Measurements from ENCODE around the gene FIGN. TPM values are rescaled to one million over a fixed set of nuclear protein-coding genes. Genes with fewer than 3 reads are reported as not detected.

Gene FIGN
- total RNA-seq, 3 donors from 2014 or later (not counting 1 experiment from before 2014, with no cell fraction given) = not detected

- DNase-seq = no peak
- Mint-ChIP-seq H3K4me3 (no peak overlapping the region), H3K27ac (no peak overlapping the region), H3K9me3 (peaks cover 12 to 14% of the 10 kb centered on the region in 2 donors), H3K27me3 (ENCODE audit: low read depth in 2 of 2) (no peaks in the 10 kb centered on the region), H3K36me3 (no peaks in the 10 kb centered on the region), H3K4me1 (no peaks in the 10 kb centered on the region)
- intact Hi-C loops (cut with micrococcal nuclease) = no loop called here
- Histone ChIP-seq H3K27ac (ENCODE audit: low read length) (no peak overlapping the region), H3K4me1 (ENCODE audit: control insufficient read depth, insufficient read depth, low read length) (no peaks in the 10 kb centered on the region), H3K4me3 (ENCODE audit: low read length) (no peak overlapping the region), H3K9me3 (ENCODE audit: control insufficient read depth, insufficient read depth, low read length) (no peaks in the 10 kb centered on the region), H3K27me3 (ENCODE audit: control insufficient read depth, insufficient read depth, low read length) (no peaks in the 10 kb centered on the region), H3K36me3 (ENCODE audit: control insufficient read depth, insufficient read depth, low read length) (no peaks in the 10 kb centered on the region)
- 85% methylated on average over 5 of the region's 5 CpGs for WGBS (ENCODE audit: insufficient coverage)
- TF ChIP-seq CTCF (IDR thresholded peaks at IDR 0.05) = no peak
- no peak for ATAC-seq
Observed at GRCh38 chr2:163664610-163665009, 71.2 kb downstream of the FIGN start.

GRCh38 chr2:163662141-163662780, 73.5 kb downstream of the FIGN start:
- no peak for TF ChIP-seq CTCF (IDR thresholded peaks at IDR 0.05)
- Histone ChIP-seq H3K36me3 (ENCODE audit: control insufficient read depth, insufficient read depth, low read length) (no peaks in the 10 kb centered on the region), H3K4me1 (ENCODE audit: control insufficient read depth, insufficient read depth, low read length) (no peaks in the 10 kb centered on the region), H3K9me3 (ENCODE audit: control insufficient read depth, insufficient read depth, low read length) (no peaks in the 10 kb centered on the region), H3K27me3 (ENCODE audit: control insufficient read depth, insufficient read depth, low read length) (no peaks in the 10 kb centered on the region), H3K27ac (ENCODE audit: low read length) (no peak overlapping the region), H3K4me3 (ENCODE audit: low read length) (no peak overlapping the region)
- DNase-seq = no peak
- Mint-ChIP-seq H3K4me3 (no peak overlapping the region), H3K36me3 (no peaks in the 10 kb centered on the region), H3K27ac (no peak overlapping the region), H3K9me3 (peaks cover 15% of the 10 kb centered on the region in 2 donors), H3K4me1 (no peaks in the 10 kb centered on the region), H3K27me3 (ENCODE audit: low read depth in 2 of 2) (no peaks in the 10 kb centered on the region)
- WGBS (ENCODE audit: insufficient coverage) = 65% methylated on average over 4 of the region's 4 CpGs
- intact Hi-C loops (cut with micrococcal nuclease) = no loop called here
- ATAC-seq = no peak

- Mint-ChIP-seq H3K36me3 (no peaks in the 10 kb centered on the region), H3K27ac (no peak overlapping the region), H3K9me3 (peaks cover 12 to 20% of the 10 kb centered on the region in 2 donors), H3K4me1 (no peaks in the 10 kb centered on the region), H3K27me3 (ENCODE audit: low read depth in 2 of 2) (no peaks in the 10 kb centered on the region), H3K4me3 (no peak overlapping the region)
- no peaks in the 10 kb centered on the region for H3K36me3 ChIP-seq (ENCODE audit: control insufficient read depth, insufficient read depth, low read length)
- H3K9me3 ChIP-seq (ENCODE audit: control insufficient read depth, insufficient read depth, low read length) = no peaks in the 10 kb centered on the region
- no peak for ATAC-seq
- no peaks in the 10 kb centered on the region for H3K27me3 ChIP-seq (ENCODE audit: control insufficient read depth, insufficient read depth, low read length)
- TF ChIP-seq CTCF (IDR thresholded peaks at IDR 0.05) = no peak
- WGBS (ENCODE audit: insufficient coverage) = 80% methylated on average over 1 of the region's 2 CpGs
- DNase-seq = no peak
- H3K4me3 ChIP-seq (ENCODE audit: low read length) = no peak overlapping the region
- H3K27ac ChIP-seq (ENCODE audit: low read length) = no peak overlapping the region
- intact Hi-C loops (cut with micrococcal nuclease) = no loop called here
- H3K4me1 ChIP-seq (ENCODE audit: control insufficient read depth, insufficient read depth, low read length) = no peaks in the 10 kb centered on the region
Observed at GRCh38 chr2:163659224-163659623, 76.6 kb downstream of the FIGN start.

DNA sequence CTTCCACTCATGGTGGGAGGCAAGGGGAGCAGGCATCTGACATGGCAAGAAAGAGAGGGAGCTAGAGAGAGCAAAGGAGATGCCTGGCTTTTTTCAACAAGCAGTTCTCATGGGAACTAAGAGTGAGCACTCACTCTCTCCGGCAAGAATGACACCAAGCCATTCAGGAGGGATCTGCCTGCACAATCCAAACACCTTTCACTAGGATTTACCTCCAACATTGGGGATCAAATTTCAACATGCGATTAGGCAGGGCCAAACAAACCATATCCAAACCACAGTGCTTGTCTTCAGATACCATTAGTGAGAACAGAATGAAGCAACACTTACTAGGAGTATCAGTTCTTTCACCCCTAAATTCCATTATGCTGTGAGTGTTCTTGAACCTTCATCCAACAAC, 77.3 kb downstream of the FIGN start:
- WGBS (ENCODE audit: insufficient coverage) = 86% methylated on average over 2 of the region's 2 CpGs
- ATAC-seq = no peak
- no peaks in the 10 kb centered on the region for H3K27me3 ChIP-seq (ENCODE audit: control insufficient read depth, insufficient read depth, low read length)
- Mint-ChIP-seq H3K27ac (no peak overlapping the region), H3K4me3 (no peak overlapping the region), H3K36me3 (no peaks in the 10 kb centered on the region), H3K9me3 (peaks cover 12 to 18% of the 10 kb centered on the region in 2 donors), H3K27me3 (ENCODE audit: low read depth in 2 of 2) (no peaks in the 10 kb centered on the region), H3K4me1 (no peaks in the 10 kb centered on the region)
- TF ChIP-seq CTCF (IDR thresholded peaks at IDR 0.05) = no peak
- no peak for DNase-seq
- no peaks in the 10 kb centered on the region for H3K9me3 ChIP-seq (ENCODE audit: control insufficient read depth, insufficient read depth, low read length)
- no peaks in the 10 kb centered on the region for H3K36me3 ChIP-seq (ENCODE audit: control insufficient read depth, insufficient read depth, low read length)
- intact Hi-C loops (cut with micrococcal nuclease) = no loop called here
- H3K4me3 ChIP-seq (ENCODE audit: low read length) = no peak overlapping the region
- H3K27ac ChIP-seq (ENCODE audit: low read length) = no peak overlapping the region
- no peaks in the 10 kb centered on the region for H3K4me1 ChIP-seq (ENCODE audit: control insufficient read depth, insufficient read depth, low read length)

Data from natural killer cell (primary cell).